NCI-H226 (cell line): ENCODE data around the gene TAP2.

Experiments
- DNase-seq: peaks from one replicate; pipeline ENCODE4 v3.0.0-alpha.2; 2015

The TAP2 gene

DNA sequence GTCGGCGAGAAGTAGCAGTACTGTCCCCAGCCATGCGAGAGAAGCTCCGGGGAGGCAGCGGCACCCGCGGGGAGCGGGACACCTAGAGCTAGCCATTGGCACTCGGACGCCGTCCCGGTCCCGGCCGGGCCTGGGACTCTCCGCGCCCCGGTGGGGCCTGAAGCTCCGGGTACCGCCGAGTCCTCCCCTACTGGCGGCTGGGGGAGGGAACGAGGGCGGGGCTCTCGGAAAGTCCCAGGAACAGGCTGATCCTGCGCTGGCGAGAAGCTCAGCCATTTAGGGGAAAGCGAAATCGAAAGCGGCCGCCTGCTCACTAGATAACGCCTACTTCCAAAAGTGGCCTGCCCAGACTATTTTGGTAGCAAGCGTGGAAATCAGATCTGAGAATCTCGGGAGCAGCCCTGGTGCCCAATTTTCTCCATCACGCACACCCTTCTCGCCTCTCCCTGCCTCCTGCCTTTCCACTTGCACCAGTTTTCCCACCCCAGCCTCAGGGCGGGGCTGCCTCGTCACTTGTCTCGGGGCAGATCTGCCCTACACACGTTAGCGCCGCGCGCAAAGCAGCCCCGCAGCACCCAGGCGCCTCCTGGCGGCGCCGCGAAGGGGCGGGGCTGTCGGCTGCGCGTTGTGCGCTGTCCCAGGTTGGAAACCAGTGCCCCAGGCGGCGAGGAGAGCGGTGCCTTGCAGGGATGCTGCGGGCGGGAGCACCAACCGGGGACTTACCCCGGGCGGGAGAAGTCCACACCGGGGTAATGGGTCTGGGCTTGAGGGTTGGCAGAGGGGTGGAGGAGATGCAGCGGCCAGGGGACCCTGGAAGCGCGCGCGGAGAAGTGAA lies 15.2 kb upstream of the TAP2 start, which contains the start of the genes PSMB9 and TAP1:
Gene PSMB9 (plus strand): TSS at position 652 of the 835 bp plus-strand sequence. CDS start 38 bp downstream, at position 690.
Gene TAP1 (minus strand): TSS at position 164 of the 835 bp plus-strand sequence. CDS start 68 bp downstream, at position 96.
- peak; percentile 92 for DNase-seq

GRCh38 chr6:32852844-32853540 lies 14.5 kb upstream of the TAP2 start:
- DNase-seq = no peak

DNA sequence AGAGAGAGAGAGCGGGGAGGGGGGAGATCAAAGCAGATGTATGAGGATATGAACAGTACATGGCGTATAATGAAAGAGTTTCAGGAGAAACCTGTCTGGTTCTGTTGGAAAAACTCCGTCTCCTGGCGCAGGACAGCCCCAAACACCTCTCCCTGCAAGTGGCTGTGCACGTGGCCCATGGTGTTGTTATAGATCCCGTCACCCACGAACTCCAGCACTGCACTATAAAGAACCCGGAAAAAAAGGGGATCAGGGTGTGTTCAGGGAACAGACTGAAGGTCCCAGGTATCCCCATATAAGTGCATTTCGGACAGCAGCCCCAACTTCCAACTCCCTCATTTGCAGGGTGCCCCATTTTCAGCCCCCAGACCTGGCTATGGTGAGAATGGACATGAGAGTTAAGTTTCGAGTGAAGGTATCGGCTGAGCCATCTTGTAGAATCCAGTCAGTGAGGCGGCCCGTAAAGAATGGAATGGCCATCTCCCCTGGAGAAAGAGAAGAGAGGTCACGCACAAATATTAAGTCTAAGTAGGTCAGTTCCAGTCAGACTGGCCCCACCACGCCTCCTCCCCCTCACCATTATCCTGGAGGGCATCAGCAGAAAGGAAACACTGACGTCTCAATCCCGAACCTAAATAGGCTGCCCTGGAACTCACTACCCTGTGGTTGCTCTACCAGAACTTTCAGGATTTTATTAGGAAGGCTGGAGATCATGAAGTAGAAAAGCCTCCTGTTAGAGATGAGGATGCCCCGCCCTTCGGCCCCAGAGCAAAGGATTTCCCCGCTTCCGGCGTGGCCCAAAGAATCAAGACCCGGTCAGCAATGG lies 13.7 kb upstream of the TAP2 start:
- no peak for DNase-seq

- DNase-seq = no peak
Observed at GRCh38 chr6:32851025-32851424, 12.5 kb upstream of the TAP2 start.

DNA sequence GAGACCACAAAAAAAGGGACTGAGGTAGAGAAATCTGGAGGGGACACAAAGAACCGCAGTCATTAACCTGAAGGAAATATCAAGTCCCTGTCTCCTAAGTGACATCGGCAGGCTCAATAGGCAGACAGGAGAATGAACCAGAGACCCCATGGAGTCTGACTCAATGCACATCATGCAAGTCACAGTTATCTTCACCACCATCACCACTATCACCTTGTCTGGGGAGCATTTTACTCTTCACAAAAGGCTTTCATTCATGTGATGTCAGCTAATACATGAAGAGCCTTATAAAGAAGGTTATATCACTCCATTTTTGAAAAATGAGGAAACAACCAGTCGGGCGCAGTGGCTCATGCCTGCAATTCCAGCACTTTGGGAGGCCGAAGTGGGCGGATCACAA lies 10.6 kb upstream of the TAP2 start:
- DNase-seq = no peak

- no peak for DNase-seq
Observed at GRCh38 chr6:32847795-32848194, 9.3 kb upstream of the TAP2 start.

DNA sequence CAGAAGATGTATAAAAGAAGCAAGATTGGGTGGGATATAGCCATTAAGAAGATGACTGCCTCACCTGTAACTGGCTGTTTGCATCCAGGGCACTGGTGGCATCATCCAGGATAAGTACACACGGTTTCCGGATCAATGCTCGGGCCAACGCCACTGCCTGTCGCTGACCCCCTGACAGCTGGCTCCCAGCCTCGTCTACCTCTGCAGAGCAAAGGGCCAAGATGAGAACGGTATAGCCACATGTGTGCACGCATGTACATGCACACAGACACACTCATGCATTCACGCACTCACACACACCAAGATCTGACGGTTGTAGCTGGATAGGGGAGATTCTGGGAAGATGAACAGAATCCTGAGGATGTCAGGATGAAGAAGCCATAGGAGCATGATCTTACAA lies 8.5 kb upstream of the TAP2 start:
- DNase-seq = no peak

DNA sequence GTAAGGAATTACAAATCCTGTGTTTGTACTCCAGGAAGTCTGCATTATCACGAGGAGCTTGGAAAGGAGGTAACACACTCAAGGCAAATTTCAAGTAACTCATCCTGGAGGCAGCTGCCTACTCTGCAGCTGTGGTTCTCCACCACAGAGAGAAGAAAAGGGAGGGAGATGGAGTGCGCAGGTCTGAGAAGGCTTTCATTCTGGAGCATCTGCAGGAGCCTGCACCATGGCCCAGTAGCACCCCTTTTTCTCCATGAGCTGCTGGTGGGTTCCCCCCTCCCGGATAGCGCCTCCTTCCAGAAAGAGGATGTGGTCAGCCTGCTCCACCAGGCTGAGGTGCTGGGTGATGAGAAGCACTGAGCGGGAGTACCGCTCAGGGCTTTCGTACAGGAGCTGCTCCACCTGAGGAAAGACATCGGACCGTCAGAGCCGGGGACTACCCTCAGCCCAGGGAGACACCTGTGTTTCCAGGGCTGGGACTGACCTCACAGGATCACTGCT lies 6.9 kb upstream of the TAP2 start:
- no peak for DNase-seq

DNA sequence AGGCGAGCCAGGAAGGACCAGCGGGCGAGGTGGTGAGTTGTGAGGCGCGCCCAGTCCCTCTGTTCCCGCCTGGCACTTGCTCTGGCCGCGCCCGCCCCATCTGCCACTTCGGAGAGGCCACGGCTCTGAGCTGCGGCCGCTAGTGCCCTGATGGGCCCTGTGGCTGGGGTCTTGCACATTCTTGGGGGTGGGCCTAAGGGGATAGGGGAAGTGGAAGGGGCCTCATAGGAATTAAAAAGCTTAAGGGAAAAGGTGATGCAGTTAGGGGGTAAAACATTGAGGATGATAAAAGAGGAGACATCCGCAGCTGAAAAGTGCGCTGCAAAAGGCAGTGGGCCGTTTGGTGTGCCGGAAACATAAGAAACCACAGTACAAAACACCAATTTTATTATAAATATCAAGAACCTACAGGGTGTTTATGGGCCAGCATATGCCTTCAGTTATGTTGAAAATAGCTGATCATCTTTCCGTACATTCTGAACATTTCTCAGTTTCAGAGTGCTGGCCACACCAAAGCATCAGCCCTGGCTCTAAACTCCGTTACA lies 6.4 kb upstream of the TAP2 start:
- no peak for DNase-seq

DNA sequence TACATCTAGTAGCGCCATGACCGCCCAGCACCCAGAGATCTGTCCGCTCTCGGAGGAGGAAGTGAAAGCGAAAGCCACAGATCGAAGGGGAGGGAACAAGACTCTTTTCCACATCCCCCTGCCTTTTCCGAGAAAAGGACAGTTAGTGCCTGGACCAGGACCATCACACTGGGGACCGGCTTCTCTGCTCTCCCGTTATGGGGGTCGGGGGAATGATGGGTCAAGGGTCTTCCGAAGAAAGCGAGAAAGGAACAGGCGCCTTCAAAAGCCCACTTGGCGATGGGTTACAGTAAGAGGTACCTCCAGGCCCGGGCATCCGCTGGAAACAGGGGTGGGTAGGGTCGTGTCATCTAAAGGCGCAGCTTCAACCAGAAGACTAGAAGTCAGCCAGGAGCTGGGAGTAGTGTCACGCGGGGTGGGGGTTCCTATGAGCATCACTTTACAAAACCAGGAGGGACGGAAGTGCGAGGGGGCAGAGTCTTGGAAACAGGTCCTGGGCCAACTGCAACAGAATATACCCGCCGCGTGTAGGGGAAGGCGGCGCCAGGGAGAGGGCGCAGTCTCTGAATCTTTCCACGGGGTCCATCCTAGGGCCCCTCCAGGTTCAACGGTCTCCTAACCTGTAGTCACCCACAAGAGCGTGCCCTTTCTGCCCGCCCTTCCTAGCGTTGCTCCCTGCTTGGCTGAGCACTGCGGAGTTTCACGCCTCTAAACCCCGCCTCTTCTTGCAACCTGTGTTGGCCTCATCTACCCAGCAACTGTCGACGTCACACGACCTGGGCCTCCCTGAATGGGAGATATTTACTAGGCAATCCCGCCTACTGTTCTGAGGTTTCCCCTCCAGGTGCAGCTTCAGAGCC lies 5.7 kb upstream of the TAP2 start, which contains the start of gene PSMB8:
Gene PSMB8 (minus strand): TSS at position 69 of the 860 bp plus-strand sequence. CDS start 51 bp downstream, at position 18.
- peak; percentile 95 for DNase-seq

DNA sequence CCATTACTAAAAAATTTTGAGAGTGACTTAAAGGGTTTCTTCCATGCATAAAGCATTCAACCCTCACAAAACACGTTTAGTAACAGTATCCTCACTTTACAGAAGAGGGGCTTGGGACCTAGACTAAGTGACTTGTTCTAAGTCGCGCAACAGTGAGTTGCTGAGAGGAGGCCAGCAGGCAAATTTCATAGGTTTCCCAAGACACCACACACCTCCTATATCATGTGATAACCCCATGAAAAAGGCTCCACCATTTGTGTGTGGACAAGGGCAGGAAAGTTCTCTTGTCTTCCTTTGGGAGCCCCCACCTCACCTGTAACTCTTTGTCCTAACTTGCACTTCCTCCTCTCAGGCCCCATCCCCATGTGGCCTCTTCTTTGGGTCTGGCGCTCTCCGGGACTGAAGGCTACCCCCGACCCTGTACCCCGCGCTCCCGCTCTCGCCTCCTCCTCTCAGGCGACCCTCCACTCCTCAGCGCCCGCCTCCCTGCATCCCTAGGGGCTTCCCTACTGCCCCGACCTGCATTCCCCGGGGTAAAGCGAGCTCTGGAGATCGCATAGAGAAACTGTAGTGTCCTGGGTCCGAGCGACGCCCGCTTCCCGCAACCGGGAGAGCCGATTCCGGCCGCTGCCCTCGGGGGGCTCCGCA lies 4.9 kb upstream of the TAP2 start:
- DNase-seq = no peak

DNA sequence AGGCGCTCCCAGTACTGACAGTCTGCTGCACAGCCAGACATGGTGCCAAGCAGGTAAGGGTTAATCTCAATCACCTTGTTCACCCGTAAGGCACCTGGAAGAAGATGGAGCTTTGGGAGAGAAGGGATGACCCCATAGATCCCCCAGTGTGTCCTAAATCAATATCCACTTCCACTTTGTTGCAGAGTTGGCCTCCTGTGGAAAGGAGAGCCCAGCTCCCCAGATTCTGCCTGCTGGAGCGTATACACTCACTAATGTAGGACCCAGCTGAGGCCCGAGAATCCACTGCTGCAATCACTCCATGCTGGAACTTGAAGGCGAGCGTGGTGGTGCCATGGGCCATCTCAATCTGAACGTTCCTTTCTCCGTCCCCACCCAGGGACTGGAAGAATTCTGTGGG lies 4.2 kb upstream of the TAP2 start:
- DNase-seq = no peak

- no peak for DNase-seq
Observed at GRCh38 chr6:32842021-32842650, 3.6 kb upstream of the TAP2 start.

- DNase-seq = no peak
Observed at GRCh38 chr6:32840604-32841246, 2.2 kb upstream of the TAP2 start.

- no peak for DNase-seq
Observed at GRCh38 chr6:32839356-32839755, 817 bp upstream of the TAP2 start.

DNA sequence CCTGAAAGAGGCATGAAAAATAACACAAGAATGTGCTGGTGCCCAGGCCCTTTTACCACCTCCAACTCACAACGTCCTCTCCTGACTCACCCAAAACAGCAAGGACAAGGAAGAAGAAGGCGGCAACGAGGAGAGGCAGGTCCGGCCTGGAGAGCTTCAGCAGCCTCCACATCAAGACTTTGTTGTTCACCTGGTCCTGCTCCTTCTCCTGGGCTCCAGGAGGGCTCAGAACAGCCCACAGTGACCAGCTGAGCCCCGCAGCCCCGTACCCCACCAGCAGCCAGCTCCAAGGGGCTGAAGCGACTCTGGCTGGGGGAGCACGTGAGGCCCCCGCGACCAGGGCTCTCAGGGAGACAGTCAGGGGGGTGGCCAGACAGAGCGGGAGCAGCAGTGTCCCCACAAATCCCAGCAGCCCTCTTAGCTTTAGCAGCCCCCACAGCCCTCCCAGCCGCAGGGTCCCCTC lies 857 bp downstream of the TAP2 start:
- DNase-seq = no peak

DNA sequence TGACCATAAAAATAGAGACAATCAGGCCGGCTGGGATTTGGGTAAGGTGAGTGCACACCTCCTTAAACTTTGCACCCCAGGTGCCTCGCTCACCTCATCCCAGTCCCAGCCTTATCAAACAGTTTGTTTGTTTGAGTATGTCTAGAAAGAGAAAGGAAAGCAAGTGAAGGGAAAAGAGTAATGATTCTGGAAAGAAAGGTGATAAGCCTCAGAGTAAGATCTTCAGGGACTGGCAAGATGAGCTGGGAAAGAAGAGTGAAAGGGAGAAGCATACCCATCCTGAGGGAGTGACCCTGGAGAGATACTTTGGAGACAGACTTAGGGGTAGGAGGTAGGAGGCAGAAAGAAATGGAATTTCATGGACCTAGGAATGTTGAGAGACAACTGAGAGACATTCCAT lies 1.7 kb downstream of the TAP2 start:
- DNase-seq = no peak

GRCh38 chr6:32835167-32835893 lies 3.2 kb downstream of the TAP2 start:
- no peak for DNase-seq

GRCh38 chr6:32833664-32834063 lies 4.9 kb downstream of the TAP2 start:
- DNase-seq = no peak
